Neural cell (in vitro differentiated cells): Measurements from ENCODE around the gene DPM3. TPM values are rescaled to one million over a fixed set of nuclear protein-coding genes. Genes with fewer than 3 reads are reported as not detected.

Experiments
- H2AFZ ChIP-seq: fragments of 200-600, 300-800 bp; sonication (generic), shearing (Covaris generic); 2 replicates; pipeline ENCODE4 v1.6.0; 2014; ENCODE audit warnings: low read depth, mild to moderate bottlenecking, antibody characterized with exemption, low read length, moderate library complexity
- H3F3A ChIP-seq: fragments of 200-600 bp; shearing (Covaris generic); 2 replicates; pipeline ENCODE4 v1.6.1; 2016; ENCODE audit warnings: mild to moderate bottlenecking, moderate library complexity, mixed read lengths, antibody characterized with exemption, low read length; ENCODE audit not compliant: insufficient read depth, poor library complexity, severe bottlenecking
- H3K27ac ChIP-seq: fragments of 200-600, 300-800 bp; sonication (generic), shearing (Covaris generic); 2 replicates; pipeline ENCODE4 v1.5.1; 2014; ENCODE audit warnings: mild to moderate bottlenecking, low read length, moderate library complexity
- H3K27me3 ChIP-seq: fragments of 300-800, 200-600 bp; sonication (generic), shearing (Covaris generic); 2 replicates; pipeline ENCODE4 v1.6.0; 2014; ENCODE audit warnings: mild to moderate bottlenecking, low read depth, low read length, moderate library complexity; ENCODE audit not compliant: insufficient read depth
- H3K36me3 ChIP-seq: fragments of 300-800, 200-600 bp; sonication (generic), shearing (Covaris generic); 2 replicates; pipeline ENCODE4 v1.5.1; 2014; ENCODE audit warnings: mild to moderate bottlenecking, antibody characterized with exemption, low read length, moderate library complexity; ENCODE audit not compliant: insufficient read depth
- H3K4me2 ChIP-seq: fragments of 300-800, 200-600 bp; sonication (generic), shearing (Covaris generic); 2 replicates; pipeline ENCODE4 v1.6.0; 2014; ENCODE audit warnings: mild to moderate bottlenecking, low read length
- H3K4me3 ChIP-seq: fragments of 300-800, 200-600 bp; sonication (generic), shearing (Covaris generic); 2 replicates; pipeline ENCODE4 v1.5.1; 2014; ENCODE audit warnings: mild to moderate bottlenecking, low read length, moderate library complexity
- H3K79me2 ChIP-seq: fragments of 200-600 bp; shearing (Covaris generic); replicated peaks from 2 replicates; pipeline ENCODE4 v1.6.0; 2014; ENCODE audit warnings: mild to moderate bottlenecking, low read length, moderate library complexity; ENCODE audit not compliant: insufficient read depth
- H3K9ac ChIP-seq: fragments of 300-800, 200-600 bp; sonication (generic), shearing (Covaris generic); 2 replicates; pipeline ENCODE4 v1.6.1; 2016; ENCODE audit warnings: mild to moderate bottlenecking, low read length, mixed read lengths
- H3K9me2 ChIP-seq: fragments of 200-600 bp; shearing (Covaris generic); 2 replicates; pipeline ENCODE4 v1.6.1; 2016; ENCODE audit warnings: mild to moderate bottlenecking, low read length, mixed read lengths; ENCODE audit not compliant: insufficient read depth
- H3K9me3 ChIP-seq: fragments of 200-600, 300-800 bp; sonication (generic), shearing (Covaris generic); 2 replicates; pipeline ENCODE4 v1.6.1; 2016; ENCODE audit warnings: mild to moderate bottlenecking, mixed run types, low read length, moderate library complexity, mixed read lengths
- H4K20me1 ChIP-seq: fragments of 200-600 bp; shearing (Covaris generic); 2 replicates; pipeline ENCODE4 v1.6.1; 2016; ENCODE audit warnings: mild to moderate bottlenecking, mixed run types; ENCODE audit not compliant: insufficient read depth
- CTCF ChIP-seq: fragments of 450-650 bp; IDR thresholded peaks from 2 replicates; pipeline ENCODE4 v1.5.1; 2014; ENCODE audit warnings: antibody characterized with exemption, mild to moderate bottlenecking, moderate library complexity; ENCODE audit not compliant: poor library complexity, severe bottlenecking
- EP300 ChIP-seq: fragments of 450-650 bp; conservative IDR thresholded peaks from 2 replicates; pipeline ENCODE4 v1.6.1; 2014; ENCODE audit warnings: antibody characterized with exemption, mild to moderate bottlenecking, moderate library complexity; ENCODE audit not compliant: poor library complexity, severe bottlenecking
- EZH2 ChIP-seq: fragments of 200-600, 300-800 bp; shearing (Covaris generic), sonication (generic); IDR thresholded peaks from 2 replicates; pipeline ENCODE4 v1.6.1; 2014; ENCODE audit warnings: antibody characterized with exemption, low read length, borderline replicate concordance, mild to moderate bottlenecking; ENCODE audit not compliant: insufficient read depth, poor library complexity, severe bottlenecking
- MXI1 ChIP-seq: fragments of 450-650 bp; conservative IDR thresholded peaks from 2 replicates; pipeline ENCODE4 v1.6.1; 2014; ENCODE audit warnings: antibody characterized with exemption, mild to moderate bottlenecking; ENCODE audit not compliant: poor library complexity, severe bottlenecking
- POLR2AphosphoS5 ChIP-seq: IDR thresholded peaks from 2 replicates; pipeline ENCODE4 v1.6.1; 2012
- RAD21 ChIP-seq: fragments of 450-650 bp; conservative IDR thresholded peaks from 2 replicates; pipeline ENCODE4 v1.6.1; 2014; ENCODE audit warnings: antibody characterized with exemption, mild to moderate bottlenecking, moderate library complexity
- REST ChIP-seq: IDR thresholded peaks from 2 replicates; pipeline ENCODE4 v1.6.1; 2012; ENCODE audit warnings: borderline replicate concordance
- SMC3 ChIP-seq: fragments of 450-650 bp; conservative IDR thresholded peaks from 2 replicates; pipeline ENCODE4 v1.6.1; 2014; ENCODE audit warnings: antibody characterized with exemption, mild to moderate bottlenecking, moderate library complexity; ENCODE audit not compliant: poor library complexity
- TAF1 ChIP-seq: IDR thresholded peaks from 2 replicates; pipeline ENCODE4 v1.6.1; 2012; ENCODE audit warnings: low read depth
- polyA plus RNA-seq: library from polyadenylated mRNA; depleted of rRNA; stranded (reverse); fragments of >200 nt; gene quantifications from 2 replicates; pipeline ENCODE4 v1.2.3, GENCODE V29; 2014

DPM3 gene
- polyA plus RNA-seq, 1 donor from 2014 or later = 150 TPM

GRCh38 chr1:155167166-155168104 is 27.1 kb upstream of the DPM3 start:
- H3K9me2 ChIP-seq = no peaks in the 10 kb centered on the region
- H3K9ac ChIP-seq = peak overlapping the region; percentile 16
- H2AFZ ChIP-seq = no peak overlapping the region
- H3K9me3 ChIP-seq = no peaks in the 10 kb centered on the region
- H3K4me3 ChIP-seq = peak overlapping the region; percentile 28
- no peaks in the 10 kb centered on the region for H4K20me1 ChIP-seq
- no peaks in the 10 kb centered on the region for H3K36me3 ChIP-seq
- peaks cover 8% of the 10 kb centered on the region for H3K79me2 ChIP-seq
- H3K27ac ChIP-seq = no peak overlapping the region
- no peak overlapping the region for H3K4me2 ChIP-seq
- TF ChIP-seq POLR2AphosphoS5 (no peak), SMC3 (peak; percentile 72), EZH2 (no peak), EP300 (no peak), CTCF (peak; percentile 82), REST (no peak), TAF1 (no peak), RAD21 (peak; percentile 80)
- H3K27me3 ChIP-seq = no peaks in the 10 kb centered on the region
- H3F3A ChIP-seq = peaks cover under 1% of the 10 kb centered on the region

GRCh38 chr1:155166471-155167165 is 26.3 kb upstream of the DPM3 start:
- no peaks in the 10 kb centered on the region for H3K27me3 ChIP-seq
- no peaks in the 10 kb centered on the region for H3K36me3 ChIP-seq
- no peaks in the 10 kb centered on the region for H4K20me1 ChIP-seq
- H3K9me3 ChIP-seq = no peaks in the 10 kb centered on the region
- no peak overlapping the region for H3K4me2 ChIP-seq
- no peak overlapping the region for H3K27ac ChIP-seq
- no peaks in the 10 kb centered on the region for H3F3A ChIP-seq
- peak overlapping the region; percentile 28 for H3K4me3 ChIP-seq
- H3K79me2 ChIP-seq = peaks cover under 1% of the 10 kb centered on the region
- no peaks in the 10 kb centered on the region for H3K9me2 ChIP-seq
- H3K9ac ChIP-seq = peak overlapping the region; percentile 16
- TF ChIP-seq RAD21 (no peak), EP300 (no peak), TAF1 (no peak), MXI1 (no peak), REST (no peak), SMC3 (no peak), POLR2AphosphoS5 (no peak), EZH2 (no peak), CTCF (no peak)
- H2AFZ ChIP-seq = no peak overlapping the region
